Endothelial cell (in vitro differentiated cells): Measurements from ENCODE around the gene ITLN2. TPM values are rescaled to one million over a fixed set of nuclear protein-coding genes. Genes with fewer than 3 reads are reported as not detected.
"Not testable (repeated sequence)": the region's sequence is repeated elsewhere in the genome, so short reads cannot be mapped to it uniquely, and the experiment has no call there.

Source experiments
- DNase-seq: peaks from one replicate; pipeline ENCODE4 v3.0.0; 2021; ENCODE audit warnings: low spot score
- H3K27ac Mint-ChIP-seq: one replicate; pipeline ENCODE4 v1.8.0; 2021; ENCODE audit warnings: mixed read lengths, inconsistent platforms; ENCODE audit not compliant: unreplicated experiment
- H3K27me3 Mint-ChIP-seq: one replicate; pipeline ENCODE4 v1.8.0; 2021; ENCODE audit warnings: mild to moderate bottlenecking, moderate library complexity, mixed read lengths, inconsistent platforms; ENCODE audit not compliant: unreplicated experiment
- H3K36me3 Mint-ChIP-seq: one replicate; pipeline ENCODE4 v1.8.0; 2021; ENCODE audit warnings: mild to moderate bottlenecking, low read depth, mixed read lengths, inconsistent platforms; ENCODE audit not compliant: unreplicated experiment
- H3K4me1 Mint-ChIP-seq: one replicate; pipeline ENCODE4 v1.8.0; 2021; ENCODE audit warnings: mild to moderate bottlenecking, mixed read lengths, inconsistent platforms; ENCODE audit not compliant: unreplicated experiment
- H3K4me3 Mint-ChIP-seq: one replicate; pipeline ENCODE4 v1.8.0; 2021; ENCODE audit warnings: mild to moderate bottlenecking, mixed read lengths, inconsistent platforms; ENCODE audit not compliant: unreplicated experiment
- H3K9me3 Mint-ChIP-seq: one replicate; pipeline ENCODE4 v1.8.0; 2021; ENCODE audit warnings: mixed read lengths, inconsistent platforms; ENCODE audit not compliant: unreplicated experiment
- total RNA-seq: library from RNA; stranded (reverse); fragmentation: NEBNext Ultra II Directional; extraction: Animal tissue kit (Norgen Biotek cat#: 25700); gene quantifications from one replicate; pipeline ENCODE4 v1.2.1, GENCODE V29; 2021; ENCODE audit not compliant: unreplicated experiment
- TF ChIP-seq, protein P1 (sequence below): fragments of 200-600 bp; sonication (generic); IDR thresholded peaks from one replicate; pipeline ENCODE4 v1.5.0; 2021; ENCODE audit warnings: antibody characterized with exemption; ENCODE audit not compliant: unreplicated experiment

Gene ITLN2
- total RNA-seq, 1 donor from 2014 or later: 118 TPM

DNA sequence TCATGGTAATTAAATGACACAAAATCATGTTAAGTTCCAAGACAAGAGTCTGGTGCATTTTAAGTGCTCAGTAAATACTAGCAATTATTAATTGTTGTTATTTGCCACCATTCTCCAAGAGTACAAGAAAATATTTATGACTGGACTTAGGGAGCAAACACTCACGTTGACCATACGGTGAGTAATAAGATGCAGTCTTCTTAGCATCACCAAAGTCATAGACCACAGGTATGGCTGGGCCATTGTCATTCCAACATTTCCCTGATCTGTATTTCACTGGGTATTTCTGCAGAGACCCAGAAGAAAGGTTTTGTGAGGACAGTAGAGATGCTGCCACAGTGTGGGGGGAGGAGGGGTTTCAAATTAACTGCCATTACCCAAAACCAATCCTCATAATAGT is 4.7 kb downstream of the ITLN2 start:
- Mint-ChIP-seq H3K9me3 (no peaks in the 10 kb centered on the region), H3K4me1 (peaks cover 86% of the 10 kb centered on the region), H3K27me3 (peaks cover 2% of the 10 kb centered on the region), H3K4me3 (peak overlapping the region; percentile 82), H3K27ac (peak overlapping the region; percentile 84), H3K36me3 (peaks cover 25% of the 10 kb centered on the region)
- TF ChIP-seq, protein P1, sequence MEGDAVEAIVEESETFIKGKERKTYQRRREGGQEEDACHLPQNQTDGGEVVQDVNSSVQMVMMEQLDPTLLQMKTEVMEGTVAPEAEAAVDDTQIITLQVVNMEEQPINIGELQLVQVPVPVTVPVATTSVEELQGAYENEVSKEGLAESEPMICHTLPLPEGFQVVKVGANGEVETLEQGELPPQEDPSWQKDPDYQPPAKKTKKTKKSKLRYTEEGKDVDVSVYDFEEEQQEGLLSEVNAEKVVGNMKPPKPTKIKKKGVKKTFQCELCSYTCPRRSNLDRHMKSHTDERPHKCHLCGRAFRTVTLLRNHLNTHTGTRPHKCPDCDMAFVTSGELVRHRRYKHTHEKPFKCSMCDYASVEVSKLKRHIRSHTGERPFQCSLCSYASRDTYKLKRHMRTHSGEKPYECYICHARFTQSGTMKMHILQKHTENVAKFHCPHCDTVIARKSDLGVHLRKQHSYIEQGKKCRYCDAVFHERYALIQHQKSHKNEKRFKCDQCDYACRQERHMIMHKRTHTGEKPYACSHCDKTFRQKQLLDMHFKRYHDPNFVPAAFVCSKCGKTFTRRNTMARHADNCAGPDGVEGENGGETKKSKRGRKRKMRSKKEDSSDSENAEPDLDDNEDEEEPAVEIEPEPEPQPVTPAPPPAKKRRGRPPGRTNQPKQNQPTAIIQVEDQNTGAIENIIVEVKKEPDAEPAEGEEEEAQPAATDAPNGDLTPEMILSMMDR: no peak
- DNase-seq: no peak

DNA sequence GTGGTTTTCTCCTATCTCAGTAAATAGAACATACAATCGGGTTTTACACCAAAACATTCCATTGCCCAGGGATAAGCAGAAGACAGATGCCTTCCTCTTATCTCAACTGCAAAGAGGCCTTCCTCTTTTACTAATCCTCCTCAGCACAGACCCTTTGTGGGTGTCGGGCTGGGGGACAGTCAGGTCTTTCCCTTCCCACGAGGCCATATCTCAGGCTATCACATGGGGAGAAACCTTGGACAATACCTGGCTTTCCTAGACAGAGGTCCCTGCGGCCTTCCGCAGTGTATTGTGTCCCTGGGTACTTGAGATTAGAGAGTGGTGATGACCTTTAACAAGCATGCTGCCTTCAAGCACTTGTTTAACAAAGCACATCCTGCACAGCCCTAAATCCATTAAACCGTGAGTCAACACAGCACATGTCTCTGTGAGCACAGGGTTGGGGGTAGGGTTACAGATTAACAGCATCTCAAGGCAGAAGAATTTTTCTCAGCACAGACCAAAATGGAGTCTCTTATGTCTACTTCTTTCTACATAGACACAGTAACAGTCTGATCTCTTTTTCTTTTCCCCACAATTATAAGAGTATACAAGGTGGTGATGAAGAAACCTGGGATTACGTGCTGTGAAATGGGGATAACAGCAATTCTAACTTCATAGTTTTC is 5.3 kb downstream of the ITLN2 start:
- Mint-ChIP-seq H3K36me3 (peaks cover 30% of the 10 kb centered on the region), H3K4me1 (peaks cover 82% of the 10 kb centered on the region), H3K27ac (peak overlapping the region; percentile 84), H3K4me3 (peak overlapping the region; percentile 44)
- not testable (repeated sequence) for DNase-seq, H3K9me3 Mint-ChIP-seq, H3K27me3 Mint-ChIP-seq

GRCh38 chr1:160947174-160947759 is 7.3 kb downstream of the ITLN2 start:
- H3K27ac Mint-ChIP-seq: peak overlapping the region; percentile 83

GRCh38 chr1:160945881-160946280 is 8.7 kb downstream of the ITLN2 start:
- Mint-ChIP-seq H3K36me3 (peaks cover 21% of the 10 kb centered on the region), H3K4me3 (peak overlapping the region; percentile 37), H3K4me1 (peaks cover 53% of the 10 kb centered on the region)
- H3K27ac Mint-ChIP-seq, H3K9me3 Mint-ChIP-seq, H3K27me3 Mint-ChIP-seq, DNase-seq: not testable (repeated sequence)

More at GRCh38 chr1:160947174-160947759, 7.3 kb downstream of the ITLN2 start:
- H3K27me3 Mint-ChIP-seq, DNase-seq, H3K9me3 Mint-ChIP-seq, H3K4me3 Mint-ChIP-seq: not testable (repeated sequence)
- Mint-ChIP-seq H3K4me1 (peaks cover 66% of the 10 kb centered on the region), H3K36me3 (peaks cover 29% of the 10 kb centered on the region)

- no peak for DNase-seq
- Mint-ChIP-seq H3K27ac (peak overlapping the region; percentile 23), H3K9me3 (no peaks in the 10 kb centered on the region), H3K4me3 (peak overlapping the region; percentile 37), H3K4me1 (peaks cover 46% of the 10 kb centered on the region), H3K27me3 (peaks cover 2% of the 10 kb centered on the region), H3K36me3 (peaks cover 20% of the 10 kb centered on the region)
- TF ChIP-seq, protein P1: no peak
Measured at GRCh38 chr1:160945079-160945478, 9.5 kb downstream of the ITLN2 start.

GRCh38 chr1:160942926-160943325 is 11.7 kb downstream of the ITLN2 start:
- no peak for DNase-seq
- Mint-ChIP-seq H3K36me3 (peaks cover 16% of the 10 kb centered on the region), H3K4me3 (no peak overlapping the region), H3K27ac (no peak overlapping the region), H3K4me1 (peaks cover 26% of the 10 kb centered on the region), H3K27me3 (peaks cover 8% of the 10 kb centered on the region), H3K9me3 (no peaks in the 10 kb centered on the region)
- TF ChIP-seq, protein P1: no peak

GRCh38 chr1:160936666-160937065 is 17.9 kb downstream of the ITLN2 start:
- DNase-seq, H3K4me1 Mint-ChIP-seq, H3K27ac Mint-ChIP-seq, H3K4me3 Mint-ChIP-seq, H3K9me3 Mint-ChIP-seq, H3K36me3 Mint-ChIP-seq, H3K27me3 Mint-ChIP-seq: not testable (repeated sequence)
